HG03571 (cell line): ENCODE measurements around the gene ADAT3.
"Not testable (repeated sequence)": the region's sequence is repeated elsewhere in the genome, so short reads cannot be mapped to it uniquely, and the experiment has no call there.

Experiments
- ATAC-seq: cut with Tn5 transposase; IDR thresholded peaks from one replicate; pipeline ENCODE4 v1.9.1; 2021; ENCODE audit not compliant: unreplicated experiment

The ADAT3 gene

GRCh38 chr19:1866693-1867348, 38.4 kb upstream of the ADAT3 start:
- ATAC-seq = no peak

- no peak for ATAC-seq
These were observed 37.9 kb upstream of the ADAT3 start for GRCh38 chr19:1867349-1867724.

- ATAC-seq = no peak
These were observed 36.2 kb upstream of the ADAT3 start for GRCh38 chr19:1868971-1869370.

- ATAC-seq = no peak
These were observed 34.0 kb upstream of the ADAT3 start for GRCh38 chr19:1871140-1871597.

- ATAC-seq = no peak
These were observed 33.6 kb upstream of the ADAT3 start for GRCh38 chr19:1871630-1872029.

GRCh38 chr19:1872807-1873523, 32.2 kb upstream of the ADAT3 start:
- ATAC-seq = no peak

GRCh38 chr19:1873524-1874473, 31.4 kb upstream of the ADAT3 start:
- no peak for ATAC-seq

GRCh38 chr19:1874554-1875185, 30.5 kb upstream of the ADAT3 start:
- ATAC-seq = no peak

- ATAC-seq = not testable (repeated sequence)
These were observed 29.9 kb upstream of the ADAT3 start for GRCh38 chr19:1875265-1875645.

- ATAC-seq = peak; percentile 81
These were observed 29.3 kb upstream of the ADAT3 start for GRCh38 chr19:1875646-1876495.

- peak; percentile 4 for ATAC-seq
These were observed 28.5 kb upstream of the ADAT3 start for GRCh38 chr19:1876496-1877279.

- not testable (repeated sequence) for ATAC-seq
These were observed 27.9 kb upstream of the ADAT3 start for GRCh38 chr19:1877280-1877660.

- ATAC-seq = not testable (repeated sequence)
These were observed 26.6 kb upstream of the ADAT3 start for GRCh38 chr19:1878583-1878982.

GRCh38 chr19:1879982-1880381, 25.2 kb upstream of the ADAT3 start:
- not testable (repeated sequence) for ATAC-seq

GRCh38 chr19:1880611-1881392, 24.4 kb upstream of the ADAT3 start:
- no peak for ATAC-seq

GRCh38 chr19:1881393-1882088, 23.7 kb upstream of the ADAT3 start:
- not testable (repeated sequence) for ATAC-seq

GRCh38 chr19:1882089-1882785, 23.0 kb upstream of the ADAT3 start:
- no peak for ATAC-seq
